Stimulated activated CD8-positive, alpha-beta memory T cell treated with anti-CD3 and anti-CD28 coated beads, Interleukin-15, amount 100 ng/mL, for 24 hours (primary cell): ENCODE measurements around the gene VASN.

Experiments used
- DNase-seq: peaks from one replicate; pipeline ENCODE4 v3.0.0-alpha.2; 2020; ENCODE audit warnings: low read depth

VASN gene

GRCh38 chr16:4354512-4355409 lies 16.9 kb upstream of the VASN start:
- no peak for DNase-seq

- DNase-seq: no peak
Measured at GRCh38 chr16:4356820-4357219, 14.8 kb upstream of the VASN start.

- DNase-seq: no peak
Measured at GRCh38 chr16:4358236-4358635, 13.4 kb upstream of the VASN start.

GRCh38 chr16:4358831-4359561 lies 12.7 kb upstream of the VASN start:
- DNase-seq: peak; percentile 56

GRCh38 chr16:4359914-4360313 lies 11.7 kb upstream of the VASN start:
- no peak for DNase-seq

GRCh38 chr16:4360538-4361021 lies 11.1 kb upstream of the VASN start:
- DNase-seq: no peak

GRCh38 chr16:4361033-4361943 lies 10.4 kb upstream of the VASN start:
- DNase-seq: no peak

- DNase-seq: no peak
Measured at GRCh38 chr16:4361944-4362311, 9.7 kb upstream of the VASN start.

- DNase-seq: no peak
Measured at GRCh38 chr16:4362476-4363135, 9.0 kb upstream of the VASN start.

- DNase-seq: no peak
Measured at GRCh38 chr16:4364196-4365013, 7.2 kb upstream of the VASN start.

GRCh38 chr16:4365014-4365406 lies 6.6 kb upstream of the VASN start:
- DNase-seq: no peak

- DNase-seq: no peak
Measured at GRCh38 chr16:4365615-4366014, 6.0 kb upstream of the VASN start.

GRCh38 chr16:4366016-4366415 lies 5.6 kb upstream of the VASN start:
- no peak for DNase-seq

- DNase-seq: no peak
Measured at GRCh38 chr16:4367393-4367856, 4.2 kb upstream of the VASN start.

GRCh38 chr16:4369007-4369733 lies 2.5 kb upstream of the VASN start:
- DNase-seq: no peak

- DNase-seq: no peak
Measured at GRCh38 chr16:4370151-4370550, 1.5 kb upstream of the VASN start.

GRCh38 chr16:4370570-4371356 lies 885 bp upstream of the VASN start:
- no peak for DNase-seq

- no peak for DNase-seq
Measured at GRCh38 chr16:4372001-4372577, 441 bp downstream of the VASN start.
